Astrocyte of the spinal cord (primary cell): ENCODE measurements around the gene POU2F3.

Experiments
- DNase-seq: peaks from one replicate; pipeline ENCODE4 v3.0.0; 2011; ENCODE audit warnings: low read depth, low spot score
- H3K4me3 ChIP-seq: 2 replicates; pipeline ENCODE4 v1.5.1; 2011; ENCODE audit warnings: low read depth, mild to moderate bottlenecking, low read length, moderate library complexity
- CTCF ChIP-seq: IDR thresholded peaks from 2 replicates; pipeline ENCODE4 v1.5.1; 2012; ENCODE audit warnings: low read depth, mild to moderate bottlenecking, low read length, inconsistent platforms
- in situ Hi-C: cut with HindIII; loops from 2 replicates; pipeline ENCODE4 v1.10.0; 2017; ENCODE audit warnings: low sequenced_read_pairs

The POU2F3 gene

GRCh38 chr11:120256178-120256577 is 16.2 kb downstream of the POU2F3 start:
- H3K4me3 ChIP-seq: no peak overlapping the region
- in situ Hi-C loops: no loop called here
- DNase-seq: no peak
- TF ChIP-seq CTCF: no peak

GRCh38 chr11:120256779-120257178 is 16.8 kb downstream of the POU2F3 start:
- no peak for TF ChIP-seq CTCF
- H3K4me3 ChIP-seq: no peak overlapping the region
- in situ Hi-C loops: no loop called here
- DNase-seq: no peak

DNA sequence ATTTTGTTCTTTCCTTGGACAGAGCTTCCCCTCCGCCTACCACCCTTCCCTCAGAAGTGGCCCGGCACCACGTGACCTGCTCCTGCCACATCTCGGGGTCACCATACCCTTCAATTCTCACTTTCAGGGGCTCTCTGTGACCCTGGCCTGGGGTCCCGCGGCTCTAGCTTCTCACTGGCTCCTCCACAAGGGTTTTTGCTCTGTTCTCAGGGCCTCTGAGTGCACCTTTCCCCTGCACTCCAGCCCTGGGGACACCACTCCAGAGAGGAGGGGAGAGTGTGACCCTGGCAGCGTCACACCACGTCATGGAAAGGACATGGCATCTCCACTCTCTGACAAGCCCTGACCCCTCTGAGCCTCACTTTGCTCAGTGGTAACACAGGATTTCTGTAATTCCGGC is 17.4 kb downstream of the POU2F3 start:
- TF ChIP-seq CTCF: no peak

GRCh38 chr11:120258661-120259060 is 18.7 kb downstream of the POU2F3 start:
- in situ Hi-C loops: no loop called here
- no peak for DNase-seq
- TF ChIP-seq CTCF: no peak
- H3K4me3 ChIP-seq: no peak overlapping the region

More for the DNA sequence above, 17.4 kb downstream of the POU2F3 start:
- no peak overlapping the region for H3K4me3 ChIP-seq
- in situ Hi-C loops: no loop called here
- DNase-seq: no peak

GRCh38 chr11:120259241-120259640 is 19.3 kb downstream of the POU2F3 start:
- no peak for TF ChIP-seq CTCF
- in situ Hi-C loops: no loop called here

GRCh38 chr11:120259988-120260565 is 20.1 kb downstream of the POU2F3 start:
- in situ Hi-C loops: no loop called here

More at GRCh38 chr11:120259241-120259640, 19.3 kb downstream of the POU2F3 start:
- no peak overlapping the region for H3K4me3 ChIP-seq
- DNase-seq: no peak

More at GRCh38 chr11:120259988-120260565, 20.1 kb downstream of the POU2F3 start:
- no peak for TF ChIP-seq CTCF
- H3K4me3 ChIP-seq: no peak overlapping the region
- no peak for DNase-seq
